Keratinocyte (primary cell): ENCODE results near the gene CLCN7.

Source experiments
- CTCF ChIP-seq, 3 experiments: IDR thresholded peaks in 1 of 3; conservative IDR thresholded peaks in 1 of 3; optimal IDR thresholded peaks in 1 of 3; 2 replicates in 2 of 3; 3 replicates in 1 of 3; pipeline versions ENCODE3 to v1.5.1; 2011; ENCODE audit warnings: low read length in 3 of 3, mild to moderate bottlenecking in 3 of 3, moderate library complexity in 2 of 3, control low read depth in 1 of 3, inconsistent platforms in 1 of 3; ENCODE audit not compliant: insufficient read depth in 2 of 3; ENCODE audit errors: extremely low read depth in 1 of 3
- EZH2 ChIP-seq: IDR thresholded peaks from one replicate; pipeline ENCODE4 v1.6.1; 2012; ENCODE audit warnings: inconsistent platforms, mild to moderate bottlenecking, low read length, moderate library complexity

GRCh38 chr16:1427473-1428461 is 47.1 kb downstream of the CLCN7 start:
- no peak for TF ChIP-seq CTCF (optimal IDR thresholded peaks at IDR 0.05 in 1 of 3, IDR thresholded peaks at IDR 0.05 in 1 of 3, conservative IDR thresholded peaks at IDR 0.05 in 1 of 3; ENCODE audit: extremely low read depth in 1 of 3, insufficient read depth in 2 of 3, low read length in 3 of 3)
- TF ChIP-seq EZH2 = no peak
